Measurements from ENCODE around the gene SNX11. TPM values are rescaled to one million over a fixed set of nuclear protein-coding genes. Genes with fewer than 3 reads are reported as not detected.

SNX11 gene
- total and polyA plus RNA-seq, 2 donors (not counting 3 experiments of a cell fraction or from before 2014, with no cell fraction given) = 23.4 to 26.2 TPM

GRCh38 chr17:48058393-48059124, 49.0 kb upstream of the SNX11 start:
- BruUV-seq (replicated peaks) = no TSS peak
- ChIA-PET CTCF (interaction anchor here (1.3 to 3.8 kb wide), 8 partner anchors 9 to 73 kb away, joined by 3 to 20 read pairs (median 7); no protein-coding TSS in a partner anchor), POLR2A (interaction anchor here (0.6 to 1.7 kb wide), 2 partner anchors 8 to 10 kb away, joined by 3 to 8 read pairs; partner anchors contain the start of gene NFE2L1)
- dilution Hi-C loops (cut with MboI; ENCODE audit: extremely low pct_ligation_motif_present, low sequenced_read_pairs) = no loop called here
- Histone ChIP-seq H3K4me2 (ENCODE audit: insufficient read depth, low read length) (no peak overlapping the region), H3K27ac (ENCODE audit: insufficient read depth, low read depth, low read length) (no peak overlapping the region), H3K4me1 (ENCODE audit: control insufficient read depth, extremely low read depth, insufficient read depth, low read length) (peaks cover 12% of the 10 kb centered on the region), H3K4me3 (replicated peaks in 1 of 3; ENCODE audit: insufficient read depth in 1 of 3, low read depth in 1 of 3, low read length in 3 of 3) (no peak overlapping the region), H3K9ac (replicated peaks; ENCODE audit: extremely low read depth, insufficient read depth, low read length) (no peak overlapping the region), H3K9me3 (replicated peaks; ENCODE audit: control insufficient read depth, insufficient read depth, low read length) (no peaks in the 10 kb centered on the region), H3K79me2 (ENCODE audit: control insufficient read depth, insufficient read depth, low read length) (peaks cover 43% of the 10 kb centered on the region), H2AFZ (ENCODE audit: low read depth, low read length) (no peak overlapping the region), H3K27me3 (ENCODE audit: control insufficient read depth in 2 of 2, insufficient read depth in 2 of 2, low read length in 2 of 2) (no peaks in the 10 kb centered on the region), H4K20me1 (replicated peaks; ENCODE audit: control insufficient read depth, extremely low read depth, insufficient read depth, low read length) (no peaks in the 10 kb centered on the region), H3K9me1 (replicated peaks; ENCODE audit: control insufficient read depth, extremely low read depth, insufficient read depth, low read length) (no peaks in the 10 kb centered on the region), H3K36me3 (ENCODE audit: control insufficient read depth in 2 of 2, extremely low read depth in 1 of 2, insufficient read depth in 2 of 2, low read length in 2 of 2) (peaks cover 29 to 67% of the 10 kb centered on the region in 2 experiments)
- DNase-seq (ENCODE audit: low read depth, low spot score) = no peak
- TF ChIP-seq EZH2 (IDR thresholded peaks at IDR 0.05; ENCODE audit: borderline replicate concordance, low read depth, low read length, severe bottlenecking) = no peak
- no peak for TF ChIP-seq JUN (IDR thresholded peaks at IDR 0.05; ENCODE audit: borderline replicate concordance, insufficient read depth, insufficient read length, low read depth)
- TF ChIP-seq POLR2A (IDR thresholded peaks at IDR 0.05; ENCODE audit: low read depth, low read length) = no peak
- TF ChIP-seq MYC (IDR thresholded peaks at IDR 0.05; ENCODE audit: low read depth, low read length) = no peak
- FAIRE-seq = no peak
- intact Hi-C loops (cut with micrococcal nuclease) = no loop called here

GRCh38 chr17:48059125-48059668, 48.4 kb upstream of the SNX11 start:
- no peak overlapping the region for H3K4me2 ChIP-seq (ENCODE audit: insufficient read depth, low read length)
- no peaks in the 10 kb centered on the region for H3K9me1 ChIP-seq (replicated peaks; ENCODE audit: control insufficient read depth, extremely low read depth, insufficient read depth, low read length)
- H3K9ac ChIP-seq (replicated peaks; ENCODE audit: extremely low read depth, insufficient read depth, low read length) = no peak overlapping the region
- FAIRE-seq = no peak
- BruUV-seq (replicated peaks) = no TSS peak
- dilution Hi-C loops (cut with MboI; ENCODE audit: extremely low pct_ligation_motif_present, low sequenced_read_pairs) (no loop called here), intact Hi-C loops (cut with micrococcal nuclease) (no loop called here)
- no peak overlapping the region for H2AFZ ChIP-seq (ENCODE audit: low read depth, low read length)
- peaks cover 29 to 63% of the 10 kb centered on the region in 2 experiments for H3K36me3 ChIP-seq (ENCODE audit: control insufficient read depth in 2 of 2, extremely low read depth in 1 of 2, insufficient read depth in 2 of 2, low read length in 2 of 2)
- H3K27ac ChIP-seq (ENCODE audit: insufficient read depth, low read depth, low read length) = no peak overlapping the region
- no peaks in the 10 kb centered on the region for H3K9me3 ChIP-seq (replicated peaks; ENCODE audit: control insufficient read depth, insufficient read depth, low read length)
- CTCF ChIA-PET = interaction anchor here (1.6 to 3.8 kb wide), 4 partner anchors 8 to 32 kb away, joined by 4 to 20 read pairs (median 13); no protein-coding TSS in a partner anchor
- TF ChIP-seq EZH2 (IDR thresholded peaks at IDR 0.05; ENCODE audit: borderline replicate concordance, low read depth, low read length, severe bottlenecking) = no peak
- no peak for TF ChIP-seq JUN (IDR thresholded peaks at IDR 0.05; ENCODE audit: borderline replicate concordance, insufficient read depth, insufficient read length, low read depth)
- no peak for TF ChIP-seq POLR2A (IDR thresholded peaks at IDR 0.05; ENCODE audit: low read depth, low read length)
- no peak for TF ChIP-seq GATA2 (IDR thresholded peaks at IDR 0.05; ENCODE audit: insufficient read depth, insufficient read length, low read depth, low read length)
- no peak for TF ChIP-seq MAX (IDR thresholded peaks at IDR 0.05; ENCODE audit: insufficient read depth, insufficient read length)
- TF ChIP-seq FOS (IDR thresholded peaks at IDR 0.05; ENCODE audit: borderline replicate concordance, insufficient read depth, low read length) = no peak
- TF ChIP-seq MYC (IDR thresholded peaks at IDR 0.05; ENCODE audit: low read depth, low read length) = no peak
- TF ChIP-seq CTCF (IDR thresholded peaks at IDR 0.05; ENCODE audit: extremely low read depth in 1 of 2, insufficient read depth in 1 of 2, low read depth in 1 of 2, low read length in 2 of 2) = no peak
- TF ChIP-seq POLR2AphosphoS5 (IDR thresholded peaks at IDR 0.05; ENCODE audit: insufficient read depth, low read depth, low read length) = no peak
- DNase-seq (ENCODE audit: low read depth, low spot score) = no peak
- no peaks in the 10 kb centered on the region for H3K27me3 ChIP-seq (ENCODE audit: control insufficient read depth in 2 of 2, insufficient read depth in 2 of 2, low read length in 2 of 2)
- no peak overlapping the region for H3K4me3 ChIP-seq (replicated peaks in 1 of 3; ENCODE audit: insufficient read depth in 1 of 3, low read depth in 1 of 3, low read length in 3 of 3)
- peaks cover 6% of the 10 kb centered on the region for H3K4me1 ChIP-seq (ENCODE audit: control insufficient read depth, extremely low read depth, insufficient read depth, low read length)
- peaks cover 36% of the 10 kb centered on the region for H3K79me2 ChIP-seq (ENCODE audit: control insufficient read depth, insufficient read depth, low read length)
- no peaks in the 10 kb centered on the region for H4K20me1 ChIP-seq (replicated peaks; ENCODE audit: control insufficient read depth, extremely low read depth, insufficient read depth, low read length)
- POLR2A ChIA-PET = interaction anchor here (0.6 to 1.7 kb wide), 3 partner anchors 9 to 10 kb away, joined by 3 to 8 read pairs (median 5); partner anchors contain the start of gene NFE2L1

All from endothelial cell of umbilical vein (primary cell).